Tibial nerve (tissue), 3 donors: Measurements from ENCODE around the gene WNT5A.

Source experiments
- CTCF ChIP-seq, 5 experiments: fragments of 200-600 bp in 3 of 5; fragments of 450-650 bp in 2 of 5; sonication (generic) in 3 of 5; IDR thresholded peaks; one replicate each; pipeline ENCODE4 v1.5.1; 2016 to 2019; ENCODE audit warnings: antibody characterized with exemption in 5 of 5, mild to moderate bottlenecking in 3 of 5, moderate library complexity in 2 of 5
- POLR2A ChIP-seq, 2 donors: fragments of 450-650 bp; IDR thresholded peaks; one replicate each; pipeline ENCODE4 v1.6.1; 2017; ENCODE audit warnings: antibody characterized with exemption in 2 of 2, mild to moderate bottlenecking in 2 of 2, moderate library complexity in 2 of 2

DNA sequence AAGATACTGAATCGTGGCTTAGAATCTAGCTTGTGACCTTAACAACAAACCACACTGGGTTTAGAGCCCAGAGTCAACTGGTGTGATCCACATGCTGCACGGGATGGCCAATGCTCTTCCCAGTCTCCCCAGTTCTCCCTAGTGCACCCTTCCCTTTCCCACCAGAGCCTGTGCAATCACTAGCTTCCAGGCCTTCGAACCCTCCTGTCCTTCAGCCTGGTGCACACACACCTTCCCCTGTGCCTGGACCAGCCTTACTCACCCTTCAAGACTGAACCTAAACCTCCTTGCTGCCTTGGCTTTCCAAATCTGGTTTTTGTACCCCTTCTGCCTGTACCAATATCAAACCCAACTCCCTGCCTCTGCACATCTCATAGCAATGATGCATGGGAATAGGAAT is 43.8 kb downstream of the WNT5A start:
- no peak for TF ChIP-seq POLR2A (IDR thresholded peaks at IDR 0.05)
- TF ChIP-seq CTCF (IDR thresholded peaks at IDR 0.05), result no peak
